HEK293 (cell line): Measurements from ENCODE around the gene EPHA4.

Source experiments
- CTCF ChIA-PET: fragments of 350-600 bp; formaldehyde crosslinking; extraction: SDS; loops from one replicate; lab custom pipeline; 2021; ENCODE audit warnings: antibody characterized with exemption; lab: Yijun Ruan, JAX
- POLR2A ChIA-PET: fragments of 300-600 bp; formaldehyde crosslinking; extraction: SDS; loops from one replicate; lab custom pipeline; 2020; ENCODE audit warnings: antibody characterized with exemption, inconsistent platforms; lab: Yijun Ruan, JAX
- H3K27ac ChIP-seq: fragments of 200-500 bp; sonication (Bioruptor generic); 2 replicates; pipeline ENCODE4 v1.5.1; 2014; ENCODE audit warnings: low read depth, low read length, control low read depth, inconsistent platforms; ENCODE audit errors: extremely low read depth
- H3K36me3 ChIP-seq, 2 experiments: fragments of 200-500 bp in 1 of 2; sonication (Bioruptor generic) in 1 of 2; 1 replicate in 1 of 2; 2 replicates in 1 of 2; pipeline ENCODE4 v1.5.1; 2014 to 2017; ENCODE audit warnings: inconsistent platforms in 2 of 2, low read length in 2 of 2; ENCODE audit not compliant: control insufficient read depth in 2 of 2, insufficient read depth in 1 of 2
- H3K4me1 ChIP-seq: fragments of 200-500 bp; sonication (Bioruptor generic); 2 replicates; pipeline ENCODE4 v1.5.1; 2014; ENCODE audit warnings: mild to moderate bottlenecking, low read length, inconsistent platforms; ENCODE audit not compliant: control insufficient read depth, insufficient read depth
- H3K4me3 ChIP-seq: 2 replicates; pipeline ENCODE4 v1.5.1; 2011; ENCODE audit warnings: low read depth, mild to moderate bottlenecking, control low read depth, low read length, moderate library complexity
- H3K9me3 ChIP-seq: fragments of 200-500 bp; sonication (Bioruptor generic); 2 replicates; pipeline ENCODE4 v1.5.1; 2014; ENCODE audit warnings: low read depth, low read length, inconsistent platforms; ENCODE audit not compliant: control insufficient read depth, insufficient read depth
- BCL6B ChIP-seq: fragments of 450-650 bp; formaldehyde crosslinking; IDR thresholded peaks from 2 replicates; pipeline ENCODE4 v1.5.1; 2017; ENCODE audit warnings: missing biosample characterization, missing genetic modification characterization
- FEZF1 ChIP-seq: fragments of 450-650 bp; formaldehyde crosslinking; IDR thresholded peaks from 2 replicates; pipeline ENCODE4 v1.5.1; 2016; ENCODE audit warnings: missing biosample characterization, missing genetic modification characterization
- HOXA7 ChIP-seq: sonication (generic); formaldehyde crosslinking; IDR thresholded peaks from 2 replicates; pipeline ENCODE4 v1.8.1; 2022; ENCODE audit warnings: missing genetic modification reagents, borderline replicate concordance
- KLF17 ChIP-seq: fragments of 450-650 bp; formaldehyde crosslinking; IDR thresholded peaks from 2 replicates; pipeline ENCODE4 v1.5.1; 2016; ENCODE audit warnings: missing biosample characterization, missing genetic modification characterization
- KLF9 ChIP-seq: fragments of 450-650 bp; formaldehyde crosslinking; IDR thresholded peaks from 2 replicates; pipeline ENCODE4 v1.5.1; 2016; ENCODE audit warnings: missing biosample characterization, missing genetic modification characterization, low read depth
- MZF1 ChIP-seq: fragments of 450-650 bp; formaldehyde crosslinking; IDR thresholded peaks from 2 replicates; pipeline ENCODE4 v1.5.1; 2017; ENCODE audit warnings: missing biosample characterization, missing genetic modification characterization, borderline replicate concordance
- OVOL3 ChIP-seq: fragments of 450-650 bp; formaldehyde crosslinking; IDR thresholded peaks from 2 replicates; pipeline ENCODE4 v1.5.1; 2016; ENCODE audit warnings: missing biosample characterization, missing genetic modification characterization
- REST ChIP-seq: fragments of 450-650 bp; formaldehyde crosslinking; IDR thresholded peaks from 2 replicates; pipeline ENCODE4 v1.5.1; 2016; ENCODE audit warnings: missing biosample characterization, missing genetic modification characterization
- SP2 ChIP-seq: fragments of 450-650 bp; formaldehyde crosslinking; IDR thresholded peaks from 2 replicates; pipeline ENCODE4 v1.5.1; 2016; ENCODE audit warnings: missing biosample characterization, missing genetic modification characterization
- ZBTB11 ChIP-seq: fragments of 450-650 bp; formaldehyde crosslinking; conservative IDR thresholded peaks from 2 replicates; pipeline ENCODE4 v1.5.1; 2016; ENCODE audit warnings: low read depth, missing biosample characterization, missing genetic modification characterization
- ZBTB7A ChIP-seq: fragments of 450-650 bp; formaldehyde crosslinking; IDR thresholded peaks from 2 replicates; pipeline ENCODE4 v1.5.1; 2016; ENCODE audit warnings: low read depth, missing biosample characterization, missing genetic modification characterization
- ZBTB8A ChIP-seq: fragments of 450-650 bp; formaldehyde crosslinking; IDR thresholded peaks from 2 replicates; pipeline ENCODE4 v1.5.1; 2016; ENCODE audit warnings: missing biosample characterization, missing genetic modification characterization
- ZEB2 ChIP-seq: fragments of 450-650 bp; formaldehyde crosslinking; IDR thresholded peaks from 2 replicates; pipeline ENCODE4 v1.5.1; 2016; ENCODE audit warnings: missing biosample characterization, missing genetic modification characterization
- ZNF10 ChIP-seq: fragments of 450-650 bp; formaldehyde crosslinking; IDR thresholded peaks from 2 replicates; pipeline ENCODE4 v1.5.1; 2017; ENCODE audit warnings: missing biosample characterization, missing genetic modification characterization
- ZNF112 ChIP-seq: fragments of 450-650 bp; formaldehyde crosslinking; IDR thresholded peaks from 2 replicates; pipeline ENCODE4 v1.5.0; 2017; ENCODE audit warnings: missing biosample characterization, missing genetic modification characterization
- ZNF155 ChIP-seq: fragments of 450-650 bp; formaldehyde crosslinking; IDR thresholded peaks from 2 replicates; pipeline ENCODE4 v1.5.1; 2016; ENCODE audit warnings: missing biosample characterization, missing genetic modification characterization
- ZNF202 ChIP-seq: fragments of 450-650 bp; formaldehyde crosslinking; IDR thresholded peaks from 2 replicates; pipeline ENCODE4 v1.5.1; 2016; ENCODE audit warnings: missing biosample characterization, missing genetic modification characterization, borderline replicate concordance
- ZNF366 ChIP-seq: fragments of 450-650 bp; formaldehyde crosslinking; conservative IDR thresholded peaks from 2 replicates; pipeline ENCODE4 v1.5.1; 2016; ENCODE audit warnings: missing biosample characterization, missing genetic modification characterization
- ZNF544 ChIP-seq: fragments of 450-650 bp; formaldehyde crosslinking; IDR thresholded peaks from 2 replicates; pipeline ENCODE4 v1.5.0; 2017; ENCODE audit warnings: missing biosample characterization, missing genetic modification characterization
- ZNF558 ChIP-seq: fragments of 450-650 bp; formaldehyde crosslinking; IDR thresholded peaks from 2 replicates; pipeline ENCODE4 v1.5.1; 2016; ENCODE audit warnings: missing biosample characterization, missing genetic modification characterization
- ZNF585B ChIP-seq: fragments of 450-650 bp; formaldehyde crosslinking; IDR thresholded peaks from 2 replicates; pipeline ENCODE4 v1.5.1; 2016; ENCODE audit warnings: missing biosample characterization, missing genetic modification characterization
- ZNF639 ChIP-seq: fragments of 450-650 bp; formaldehyde crosslinking; IDR thresholded peaks from 2 replicates; pipeline ENCODE4 v1.5.1; 2016; ENCODE audit warnings: missing biosample characterization, missing genetic modification characterization
- ZNF747 ChIP-seq: fragments of 450-650 bp; formaldehyde crosslinking; IDR thresholded peaks from 2 replicates; pipeline ENCODE4 v1.5.1; 2016; ENCODE audit warnings: missing biosample characterization, missing genetic modification characterization
- ZNF791 ChIP-seq: fragments of 450-650 bp; formaldehyde crosslinking; IDR thresholded peaks from 2 replicates; pipeline ENCODE4 v1.5.1; 2016; ENCODE audit warnings: missing biosample characterization, missing genetic modification characterization

The EPHA4 gene

GRCh38 chr2:221590861-221591365, 18.8 kb upstream of the EPHA4 start (continued):
- no peak for TF ChIP-seq REST
- TF ChIP-seq ZNF112, result no peak
- no peak for TF ChIP-seq ZNF791

GRCh38 chr2:221589696-221590095, 17.6 kb upstream of the EPHA4 start:
- no peaks in the 10 kb centered on the region for H3K9me3 ChIP-seq
- no peaks in the 10 kb centered on the region for H3K36me3 ChIP-seq
- no peak overlapping the region for H3K27ac ChIP-seq
- TF ChIP-seq ZNF202 (tag by site-specific recombination) (no peak), MZF1 (tag by site-specific recombination) (no peak), ZNF747 (tag by site-specific recombination) (no peak), ZBTB7A (tag by site-specific recombination) (no peak), ZNF10 (no peak), ZNF155 (tag by site-specific recombination) (no peak), KLF17 (tag by site-specific recombination) (no peak), FEZF1 (tag by site-specific recombination) (no peak), ZNF544 (tag by site-specific recombination) (no peak), ZNF585B (tag by site-specific recombination) (no peak), BCL6B (no peak), ZEB2 (no peak), SP2 (tag by site-specific recombination) (no peak)
- ChIA-PET POLR2A (no interaction called here), CTCF (interaction anchor here (1.0 to 1.3 kb wide), 2 partner anchors 14 to 16 kb away, joined by 3 to 5 read pairs; no protein-coding TSS in a partner anchor)
- no peak overlapping the region for H3K4me3 ChIP-seq
- no peaks in the 10 kb centered on the region for H3K4me1 ChIP-seq

- CTCF ChIA-PET, result no interaction called here
- Histone ChIP-seq H3K27ac (no peak overlapping the region), H3K9me3 (no peaks in the 10 kb centered on the region), H3K36me3 (no peaks in the 10 kb centered on the region), H3K4me1 (no peaks in the 10 kb centered on the region), H3K4me3 (no peak overlapping the region)
- POLR2A ChIA-PET, result no interaction called here
- no peak for TF ChIP-seq KLF9 (tag by site-specific recombination)
- TF ChIP-seq ZNF639 (tag by site-specific recombination), result no peak
- no peak for TF ChIP-seq ZNF366
- TF ChIP-seq ZNF10, result no peak
- no peak for TF ChIP-seq OVOL3 (tag by site-specific recombination)
- TF ChIP-seq ZNF558 (tag by site-specific recombination), result no peak
- no peak for TF ChIP-seq HOXA7 (CRISPR knock-in tag)
- no peak for TF ChIP-seq ZBTB8A (tag by site-specific recombination)
- no peak for TF ChIP-seq ZBTB11 (tag by site-specific recombination)
Measured at GRCh38 chr2:221588306-221588985, 16.3 kb upstream of the EPHA4 start.
